ACHN (cell line): ENCODE data around the gene KRTAP19-8.

Source experiments
- DNase-seq: peaks from one replicate; pipeline ENCODE4 v3.0.0-alpha.2; 2015
- in situ Hi-C: cut with HindIII; loops from 2 replicates; pipeline ENCODE4 v1.10.0; 2017; ENCODE audit warnings: low sequenced_read_pairs, low pct_ligation_motif_present, low pct_unique_long_range_greater_than_20kb

KRTAP19-8 gene, protein sequence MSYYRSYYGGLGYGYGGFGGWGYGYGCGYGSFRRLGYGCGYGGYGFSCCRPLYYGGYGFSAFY

DNA sequence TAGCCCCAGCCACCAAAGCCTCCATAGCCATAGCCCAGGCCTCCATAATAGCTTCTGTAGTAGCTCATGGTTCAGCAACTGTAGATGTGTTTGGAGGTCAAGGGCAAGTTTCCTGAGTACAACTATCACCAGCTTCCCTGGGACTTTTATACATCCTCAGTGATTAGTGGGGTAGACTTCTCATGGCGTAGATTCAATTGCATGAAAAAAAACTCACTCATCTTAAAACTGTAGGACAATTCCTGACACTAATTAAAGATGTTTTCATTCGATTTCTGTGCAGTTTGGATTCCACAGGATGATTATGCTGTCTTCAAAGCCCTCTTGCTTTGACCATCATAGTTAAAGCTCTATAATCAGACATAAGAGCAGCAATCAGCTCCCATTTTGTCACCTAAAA, at the start of gene KRTAP19-8:
KRTAP19-8 (minus strand) TSS at position 101 of the 400 bp plus-strand sequence; CDS start at position 68, 33 bp downstream.
- DNase-seq: no peak
- in situ Hi-C loops: no loop called here

GRCh38 chr21:31087639-31088473, 49.6 kb upstream of the KRTAP19-8 start:
- in situ Hi-C loops: no loop called here
- DNase-seq: no peak

- in situ Hi-C loops: no loop called here
- DNase-seq: no peak
These were observed 46.4 kb upstream of the KRTAP19-8 start for GRCh38 chr21:31084689-31085088.

DNA sequence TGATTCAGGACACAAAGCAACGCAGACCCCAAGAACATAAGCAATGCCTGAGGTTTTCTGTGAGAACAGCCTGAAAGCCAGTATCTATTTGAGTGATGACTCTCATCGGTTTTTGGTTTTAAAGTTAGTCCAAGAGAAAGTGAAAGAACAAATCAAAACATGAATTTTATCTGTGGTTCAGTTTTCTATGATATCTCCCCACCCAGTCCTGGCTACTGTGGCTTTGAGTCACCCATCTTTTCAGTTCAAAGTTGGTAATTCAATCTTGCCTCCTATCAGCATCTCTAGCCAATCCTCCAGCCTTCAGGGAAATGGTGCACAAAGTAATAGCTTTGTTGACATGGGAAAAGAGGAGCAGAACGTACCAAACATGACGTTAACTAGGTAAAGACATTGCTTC, 40.5 kb upstream of the KRTAP19-8 start:
- no peak for DNase-seq
- in situ Hi-C loops: no loop called here

DNA sequence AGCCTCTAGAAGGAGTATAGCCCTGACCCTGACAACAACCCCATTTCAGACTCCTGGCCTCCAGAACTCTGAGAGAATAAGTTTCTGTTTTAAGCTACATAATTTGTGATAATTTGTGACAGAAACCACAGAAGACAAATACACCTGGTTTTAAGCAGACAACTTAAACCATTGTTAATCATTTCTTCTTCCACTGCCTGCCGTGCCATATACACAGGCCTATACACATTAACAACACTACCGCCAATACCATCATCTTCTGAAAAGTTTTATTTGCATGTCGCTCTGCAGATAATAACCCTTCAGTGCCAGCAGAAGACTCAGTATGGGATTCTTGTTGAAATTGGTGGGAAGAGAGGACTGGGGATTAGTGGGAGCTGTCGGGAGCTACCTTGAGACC, 39.9 kb upstream of the KRTAP19-8 start:
- in situ Hi-C loops: no loop called here
- no peak for DNase-seq

DNA sequence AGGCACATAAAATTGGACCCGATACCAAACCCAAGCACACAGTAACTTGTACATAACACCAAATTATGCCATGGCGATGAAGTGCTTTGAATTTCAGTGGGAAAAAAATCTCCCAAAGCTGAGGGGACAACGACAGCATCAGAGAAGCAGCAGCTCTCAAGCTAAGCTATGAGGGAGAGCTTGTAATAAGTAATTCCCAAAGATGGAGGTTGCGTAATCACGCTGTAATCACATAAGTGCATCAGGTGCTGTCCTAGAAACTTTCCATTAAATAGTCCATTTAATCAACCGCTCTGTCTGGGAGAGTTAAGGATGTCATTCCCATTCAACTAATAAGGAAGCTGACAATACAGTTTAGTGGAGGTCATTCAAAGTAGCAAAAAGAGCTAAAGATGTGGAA, 37.6 kb upstream of the KRTAP19-8 start:
- in situ Hi-C loops: no loop called here
- no peak for DNase-seq

DNA sequence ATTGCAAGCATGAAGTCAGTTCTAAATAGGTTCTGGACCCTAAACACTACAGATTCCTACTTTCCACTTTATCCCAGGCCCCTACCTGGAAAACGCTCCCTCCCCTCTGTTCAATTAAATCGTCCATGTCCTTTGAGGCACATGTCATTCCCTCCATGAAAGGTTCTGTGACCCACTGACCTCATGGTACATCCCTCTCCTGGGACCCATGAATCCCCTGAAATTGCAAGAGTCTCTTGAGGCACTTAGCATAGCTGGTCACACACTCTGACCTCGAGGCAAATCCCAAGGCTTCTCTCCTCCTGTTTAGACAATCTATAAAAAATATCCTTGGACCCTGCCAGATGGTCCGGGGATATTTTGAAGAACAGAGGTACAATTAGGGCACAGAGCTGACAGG, 34.3 kb upstream of the KRTAP19-8 start:
- in situ Hi-C loops: no loop called here
- no peak for DNase-seq

GRCh38 chr21:31064803-31065202, 26.5 kb upstream of the KRTAP19-8 start:
- no peak for DNase-seq
- in situ Hi-C loops: no loop called here

DNA sequence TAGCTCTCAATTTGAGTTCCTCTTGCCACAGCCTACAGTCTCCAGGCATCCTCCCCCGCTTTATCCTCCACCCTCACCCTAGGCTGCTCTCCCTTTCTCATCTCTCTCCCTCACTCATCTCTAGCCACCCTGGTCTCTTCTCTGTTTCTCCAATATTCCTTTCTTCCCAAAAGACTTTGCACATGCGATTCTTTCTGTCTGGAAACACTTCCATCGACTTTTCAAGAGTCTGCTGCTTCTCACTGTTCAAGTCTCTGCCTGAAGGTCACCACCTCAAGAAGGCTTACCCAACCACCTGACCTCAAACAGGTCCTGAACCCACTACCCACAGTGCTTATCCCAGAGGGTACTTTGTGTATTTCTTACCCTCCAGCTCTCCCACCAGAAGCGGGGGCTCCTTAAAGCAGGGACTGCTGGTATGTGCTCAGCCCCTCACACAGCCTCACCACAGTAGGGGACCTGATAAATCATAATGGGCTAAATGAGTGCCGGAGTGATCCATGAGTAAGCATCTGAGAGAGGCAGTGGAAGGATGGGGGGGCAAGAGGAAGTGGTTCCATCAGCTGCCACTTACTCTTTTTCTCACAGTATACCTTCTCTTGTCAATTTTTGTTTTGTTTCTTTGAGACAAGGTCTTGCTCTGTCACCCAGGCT, 14.3 kb upstream of the KRTAP19-8 start:
- in situ Hi-C loops: no loop called here
- DNase-seq: no peak

GRCh38 chr21:31050577-31051157, 12.4 kb upstream of the KRTAP19-8 start:
- no peak for DNase-seq
- in situ Hi-C loops: no loop called here

DNA sequence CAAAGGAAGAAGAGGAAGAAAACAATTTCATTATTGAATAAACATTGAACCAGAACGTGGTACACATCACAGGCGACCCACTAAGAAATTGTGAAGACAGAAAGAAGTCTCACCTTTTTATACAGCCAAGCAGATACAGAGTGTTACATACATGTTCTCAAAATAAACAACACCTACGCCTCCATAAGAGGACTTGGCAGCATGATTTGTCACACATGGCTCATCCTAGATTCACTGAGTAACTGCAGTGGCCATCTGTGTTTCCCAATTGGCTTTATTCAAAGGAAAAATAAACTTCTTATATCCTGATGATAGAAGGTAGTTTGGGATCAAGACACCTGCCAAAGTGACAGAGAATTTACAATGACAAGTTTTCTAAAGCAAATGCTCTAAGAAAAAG, 7.6 kb upstream of the KRTAP19-8 start:
- in situ Hi-C loops: no loop called here
- no peak for DNase-seq

DNA sequence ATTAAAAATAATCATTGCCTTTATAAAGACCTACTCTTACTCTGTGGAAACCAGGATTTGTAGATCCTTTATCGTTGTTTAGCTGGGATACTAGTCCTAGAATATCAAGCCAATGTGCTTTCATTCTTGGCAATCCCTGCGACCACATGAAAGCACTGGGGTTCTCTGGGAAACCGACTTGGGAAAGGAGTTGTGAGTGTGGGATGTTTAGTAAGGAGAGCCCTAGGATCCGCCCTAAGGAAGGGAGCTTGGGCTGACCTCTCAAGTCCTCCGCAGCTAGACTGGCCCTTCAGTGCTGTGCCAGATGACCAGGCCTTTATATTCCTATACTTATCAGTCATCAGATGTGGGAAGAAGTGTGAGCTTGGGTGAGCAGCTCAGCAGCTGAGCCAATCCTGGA, 5.2 kb upstream of the KRTAP19-8 start:
- in situ Hi-C loops: no loop called here
- DNase-seq: no peak

GRCh38 chr21:31042080-31042464, 3.8 kb upstream of the KRTAP19-8 start:
- no peak for DNase-seq
- in situ Hi-C loops: no loop called here

DNA sequence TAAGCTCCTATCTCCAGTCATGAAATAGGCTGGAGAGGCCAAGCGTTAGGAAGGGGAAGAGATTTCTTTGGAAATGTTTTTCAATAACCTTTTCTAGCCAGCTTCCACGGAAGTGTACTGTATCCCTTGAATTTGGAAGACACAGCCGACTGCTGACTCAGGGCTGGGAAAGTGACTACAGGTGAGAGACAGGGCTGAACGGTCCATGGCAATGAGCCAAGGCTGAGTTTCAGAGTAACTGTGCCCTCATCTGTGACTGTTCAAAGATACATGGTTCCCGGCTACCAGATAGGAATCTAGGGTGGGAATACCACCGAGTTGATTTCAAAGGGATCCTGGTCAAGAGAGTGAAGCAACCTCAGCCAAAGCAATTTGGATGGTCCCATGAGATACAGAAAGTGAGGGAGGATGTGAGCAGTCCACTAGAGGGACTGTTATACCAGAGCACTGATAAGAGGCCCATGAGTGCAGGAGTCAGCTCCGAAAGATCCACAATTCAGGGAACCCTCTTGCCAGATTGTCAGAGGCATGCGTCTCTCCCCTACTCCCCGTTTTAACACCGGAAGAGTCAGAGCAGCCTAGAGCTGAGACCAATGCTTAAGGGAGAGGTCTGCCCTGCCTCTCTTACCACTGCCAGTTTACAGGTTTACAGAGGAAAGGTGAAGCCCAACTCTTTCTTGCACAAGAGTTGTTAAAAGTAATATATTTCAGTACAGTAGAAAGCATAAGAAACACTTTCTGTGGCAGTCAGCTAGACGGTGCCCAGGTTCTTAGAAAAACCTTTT, 3.2 kb upstream of the KRTAP19-8 start:
- no peak for DNase-seq
- in situ Hi-C loops: no loop called here

DNA sequence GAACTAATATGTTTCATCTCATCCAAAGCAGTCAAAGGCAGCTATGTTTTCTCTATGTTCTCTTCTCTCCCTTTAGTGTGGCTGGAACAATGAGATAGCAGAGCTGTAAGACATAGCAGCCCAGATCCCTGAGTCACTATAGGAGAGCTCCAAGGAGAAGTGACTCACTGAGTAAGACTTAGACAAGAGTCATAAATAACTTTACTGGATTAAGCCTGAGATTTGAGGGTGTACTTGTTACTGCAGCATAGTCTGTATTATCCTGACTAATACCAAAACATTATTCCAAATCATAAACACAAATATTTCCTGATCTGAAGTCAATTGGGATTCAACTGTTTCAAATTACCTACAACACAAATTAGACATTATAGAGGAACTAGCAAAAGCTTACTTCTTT, 3.9 kb downstream of the KRTAP19-8 start:
- in situ Hi-C loops: no loop called here
- no peak for DNase-seq

GRCh38 chr21:31030367-31031106, 7.7 kb downstream of the KRTAP19-8 start:
- in situ Hi-C loops: no loop called here
- DNase-seq: no peak

DNA sequence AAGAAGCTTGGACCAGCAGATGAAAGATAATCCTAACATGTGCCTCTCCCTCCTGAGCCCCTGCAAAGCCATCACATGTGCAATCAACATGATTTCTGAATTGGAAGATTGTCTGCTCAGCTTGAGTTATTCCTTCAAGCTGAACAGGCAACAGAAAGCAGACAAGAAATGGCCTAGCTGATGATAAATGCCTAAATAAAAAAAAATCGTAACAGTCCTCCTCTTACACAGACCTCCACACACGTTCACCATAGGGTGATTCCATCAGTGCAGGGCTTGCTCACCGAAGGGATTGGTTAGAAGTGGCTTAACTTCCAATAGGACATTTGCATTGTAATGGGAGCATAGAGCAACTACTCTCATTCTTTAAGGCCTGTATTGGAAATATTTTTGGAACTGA, 14.6 kb downstream of the KRTAP19-8 start:
- DNase-seq: no peak
- in situ Hi-C loops: no loop called here

DNA sequence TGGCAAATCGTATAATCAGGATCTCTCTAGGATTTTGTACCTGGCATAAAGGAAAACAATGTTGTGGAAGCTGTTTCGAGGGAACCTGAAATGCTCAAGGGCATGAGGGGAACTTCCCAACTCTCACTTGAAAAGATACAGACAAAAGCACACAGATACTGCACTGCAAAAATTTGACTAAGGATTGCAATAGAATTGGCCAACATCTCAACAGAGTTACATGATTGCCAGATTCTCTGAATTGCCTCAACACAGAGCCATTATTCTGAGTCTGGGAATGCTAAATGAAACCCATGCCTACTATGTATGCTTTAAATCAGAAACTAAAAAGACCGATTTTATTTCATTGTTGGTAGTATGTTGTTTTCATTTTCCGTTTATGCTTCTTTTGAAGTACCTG, 16.0 kb downstream of the KRTAP19-8 start:
- DNase-seq: no peak
- in situ Hi-C loops: no loop called here
